ENCODE results near the gene ATP2B2. TPM values are rescaled to one million over a fixed set of nuclear protein-coding genes. Genes with fewer than 3 reads are reported as not detected.

ATP2B2 gene
- total RNA-seq, 4 donors from 2014 or later: not detected

DNA sequence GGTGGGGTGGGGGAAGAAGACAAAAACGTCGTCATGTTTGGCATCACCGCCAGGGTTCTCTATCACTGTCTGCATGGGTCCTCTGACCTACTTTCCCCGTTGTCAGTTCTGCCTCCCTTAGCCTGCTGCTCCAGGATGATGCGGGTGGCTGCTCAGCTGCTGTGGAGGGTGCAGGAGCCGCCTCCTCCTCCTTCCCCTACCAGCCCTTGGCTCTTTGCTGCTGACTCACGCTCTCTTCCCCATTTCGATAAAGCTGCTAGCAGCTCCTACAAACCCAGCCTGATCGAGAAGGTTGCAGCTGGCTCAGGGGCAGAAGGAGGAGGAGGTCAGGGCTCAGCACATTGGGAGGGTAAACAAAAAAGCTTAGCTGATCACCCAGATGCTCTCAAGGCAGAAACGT is 135.0 kb downstream of the ATP2B2 start:
- TF ChIP-seq POLR2AphosphoS5 (IDR thresholded peaks at IDR 0.05): no peak
- TF ChIP-seq, protein P1, sequence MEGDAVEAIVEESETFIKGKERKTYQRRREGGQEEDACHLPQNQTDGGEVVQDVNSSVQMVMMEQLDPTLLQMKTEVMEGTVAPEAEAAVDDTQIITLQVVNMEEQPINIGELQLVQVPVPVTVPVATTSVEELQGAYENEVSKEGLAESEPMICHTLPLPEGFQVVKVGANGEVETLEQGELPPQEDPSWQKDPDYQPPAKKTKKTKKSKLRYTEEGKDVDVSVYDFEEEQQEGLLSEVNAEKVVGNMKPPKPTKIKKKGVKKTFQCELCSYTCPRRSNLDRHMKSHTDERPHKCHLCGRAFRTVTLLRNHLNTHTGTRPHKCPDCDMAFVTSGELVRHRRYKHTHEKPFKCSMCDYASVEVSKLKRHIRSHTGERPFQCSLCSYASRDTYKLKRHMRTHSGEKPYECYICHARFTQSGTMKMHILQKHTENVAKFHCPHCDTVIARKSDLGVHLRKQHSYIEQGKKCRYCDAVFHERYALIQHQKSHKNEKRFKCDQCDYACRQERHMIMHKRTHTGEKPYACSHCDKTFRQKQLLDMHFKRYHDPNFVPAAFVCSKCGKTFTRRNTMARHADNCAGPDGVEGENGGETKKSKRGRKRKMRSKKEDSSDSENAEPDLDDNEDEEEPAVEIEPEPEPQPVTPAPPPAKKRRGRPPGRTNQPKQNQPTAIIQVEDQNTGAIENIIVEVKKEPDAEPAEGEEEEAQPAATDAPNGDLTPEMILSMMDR (IDR thresholded peaks at IDR 0.05): no peak
- TF ChIP-seq POLR2A (IDR thresholded peaks at IDR 0.05): no peak
- TF ChIP-seq EP300 (IDR thresholded peaks at IDR 0.05; ENCODE audit: low read depth): no peak
- intact Hi-C loops (cut with DNase I; ENCODE audit: low total_unique reads) (no loop called here), in situ Hi-C loops (cut with MboI; ENCODE audit: low pct_ligation_motif_present in 1 of 4, low pct_unique_long_range_greater_than_20kb in 1 of 4, low sequenced_read_pairs in 3 of 4) (no loop called here)
- Histone ChIP-seq H3K4me3 (no peak overlapping the region), H3K9me3 (no peaks in the 10 kb centered on the region), H3K36me3 (no peaks in the 10 kb centered on the region), H3K27ac (no peak overlapping the region), H3K27me3 (no peaks in the 10 kb centered on the region), H3K4me1 (no peaks in the 10 kb centered on the region)
- DNase-seq: no peak
- 2 to 51% methylated on average over 6 to 10 of the region's 10 CpGs for WGBS, 2 donors (ENCODE audit: low coverage in 1 of 2)

DNA sequence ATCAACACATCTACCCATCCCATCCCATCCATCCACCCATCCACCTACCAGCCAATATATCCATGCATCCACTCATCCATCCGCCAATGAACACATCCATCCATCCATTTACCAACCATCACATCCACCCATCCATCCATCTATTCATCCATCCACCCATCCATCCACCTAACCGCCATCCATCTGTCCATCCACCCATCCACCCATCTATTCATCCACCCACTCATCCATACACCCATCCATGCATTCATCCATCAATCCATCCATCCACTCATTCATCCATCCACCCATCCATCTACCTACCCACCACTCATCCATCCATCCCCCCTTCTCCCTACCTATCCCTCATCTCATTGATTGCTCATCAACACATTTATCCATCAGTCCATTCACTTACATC is 136.9 kb downstream of the ATP2B2 start:
- 95% methylated on average over 2 of the region's 2 CpGs for WGBS, 2 donors (ENCODE audit: low coverage in 1 of 2)

DNA sequence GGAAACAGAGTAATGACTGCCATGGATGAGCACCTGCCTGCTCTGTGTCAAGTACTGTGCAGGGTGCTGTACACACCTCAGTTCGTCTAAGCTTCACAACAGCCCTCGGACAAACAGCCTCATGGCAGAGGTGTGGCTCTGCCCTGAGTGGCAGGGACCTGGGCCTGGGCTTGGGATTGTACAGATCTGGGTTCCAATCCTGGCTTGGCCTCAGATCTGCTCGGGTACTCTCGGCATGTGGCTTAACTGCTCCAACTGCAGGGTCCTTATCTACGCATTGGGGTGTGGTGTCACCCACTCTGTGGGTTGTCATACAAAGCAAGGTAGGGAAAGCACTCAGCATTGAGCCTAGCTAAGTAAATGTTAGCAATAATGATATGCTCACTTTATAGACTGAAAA is 137.9 kb downstream of the ATP2B2 start:
- intact Hi-C loops (cut with DNase I; ENCODE audit: low total_unique reads): no loop called here
- in situ Hi-C loops (cut with MboI; ENCODE audit: low pct_ligation_motif_present in 1 of 4, low pct_unique_long_range_greater_than_20kb in 1 of 4, low sequenced_read_pairs in 3 of 4): no loop called here
- 60 to 89% methylated on average over 1 to 5 of the region's 5 CpGs for WGBS, 2 donors (ENCODE audit: low coverage in 1 of 2)
- Histone ChIP-seq H3K36me3 (no peaks in the 10 kb centered on the region), H3K4me3 (no peak overlapping the region), H3K4me1 (no peaks in the 10 kb centered on the region), H3K27ac (no peak overlapping the region), H3K9me3 (no peaks in the 10 kb centered on the region), H3K27me3 (no peaks in the 10 kb centered on the region)
- TF ChIP-seq POLR2A (IDR thresholded peaks at IDR 0.05) (no peak), EP300 (IDR thresholded peaks at IDR 0.05; ENCODE audit: low read depth) (no peak), POLR2AphosphoS5 (IDR thresholded peaks at IDR 0.05) (no peak)
- TF ChIP-seq, protein P1 (IDR thresholded peaks at IDR 0.05): no peak
- no peak for DNase-seq

More for the DNA sequence above, 136.9 kb downstream of the ATP2B2 start:
- no peak overlapping the region for H3K4me3 ChIP-seq
- TF ChIP-seq POLR2A (IDR thresholded peaks at IDR 0.05): no peak
- TF ChIP-seq POLR2AphosphoS5 (IDR thresholded peaks at IDR 0.05): no peak
- TF ChIP-seq EP300 (IDR thresholded peaks at IDR 0.05; ENCODE audit: low read depth): no peak
- TF ChIP-seq, protein P1 (IDR thresholded peaks at IDR 0.05): no peak
- in situ Hi-C loops (cut with MboI; ENCODE audit: low pct_ligation_motif_present in 1 of 4, low pct_unique_long_range_greater_than_20kb in 1 of 4, low sequenced_read_pairs in 3 of 4): no loop called here
- no peak overlapping the region for H3K27ac ChIP-seq
- H3K4me1 ChIP-seq: no peaks in the 10 kb centered on the region
- no peaks in the 10 kb centered on the region for H3K36me3 ChIP-seq
- H3K9me3 ChIP-seq: no peaks in the 10 kb centered on the region
- no peak for DNase-seq
- intact Hi-C loops (cut with DNase I; ENCODE audit: low total_unique reads): no loop called here
- H3K27me3 ChIP-seq: no peaks in the 10 kb centered on the region

DNA sequence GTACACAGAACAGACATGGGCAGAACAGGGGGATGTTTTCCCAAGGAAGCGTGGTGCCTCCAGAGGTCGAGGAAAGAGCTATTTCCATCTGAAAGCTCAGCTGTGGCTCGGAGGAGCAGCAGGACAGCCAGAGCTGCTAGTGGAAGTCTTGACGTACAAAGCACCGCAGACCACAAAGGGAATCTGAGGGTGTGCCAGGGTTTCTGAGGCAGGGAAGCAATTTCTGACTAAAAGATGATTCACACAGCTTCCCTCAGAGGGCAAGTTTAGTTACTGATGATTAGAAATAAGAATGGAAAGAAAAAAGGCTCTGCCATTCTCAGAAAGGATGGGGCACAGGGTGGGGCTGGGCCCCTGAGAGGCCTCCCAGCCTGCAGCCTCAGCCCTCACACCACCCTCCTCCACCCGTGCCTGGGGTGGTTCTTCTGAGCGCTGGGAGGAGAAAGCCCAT is 138.7 kb downstream of the ATP2B2 start:
- in situ Hi-C loops (cut with MboI; ENCODE audit: low pct_ligation_motif_present in 1 of 4, low pct_unique_long_range_greater_than_20kb in 1 of 4, low sequenced_read_pairs in 3 of 4) (no loop called here), intact Hi-C loops (cut with DNase I; ENCODE audit: low total_unique reads) (no loop called here)
- Histone ChIP-seq H3K36me3 (no peaks in the 10 kb centered on the region), H3K4me3 (no peak overlapping the region), H3K4me1 (no peaks in the 10 kb centered on the region), H3K9me3 (no peaks in the 10 kb centered on the region), H3K27me3 (no peaks in the 10 kb centered on the region), H3K27ac (no peak overlapping the region)
- DNase-seq: no peak
- 43 to 56% methylated on average over 3 to 7 of the region's 7 CpGs for WGBS, 2 donors (ENCODE audit: low coverage in 1 of 2)
- TF ChIP-seq POLR2AphosphoS5 (IDR thresholded peaks at IDR 0.05) (no peak), POLR2A (IDR thresholded peaks at IDR 0.05) (no peak), EP300 (IDR thresholded peaks at IDR 0.05; ENCODE audit: low read depth) (no peak)
- TF ChIP-seq, protein P1 (IDR thresholded peaks at IDR 0.05): no peak

Measured in transverse colon (tissue), 4 donors.